C4-2B (cell line): ENCODE data around the gene ARHGEF9.

Experiments
- CTCF ChIP-seq: fragments of 450-650 bp; conservative IDR thresholded peaks from 2 replicates; pipeline ENCODE4 v1.5.1; 2017; ENCODE audit warnings: mild to moderate bottlenecking
- ZFX ChIP-seq: fragments of 450-650 bp; IDR thresholded peaks from 2 replicates; pipeline ENCODE4 v1.6.1; 2017

- TF ChIP-seq CTCF, result peak; percentile 66
- no peak for TF ChIP-seq ZFX
Observed at GRCh38 chrX:63686878-63687714, 97.9 kb downstream of the ARHGEF9 start.
